IPS DF 6.9 (cell line): ENCODE data around the gene OTOF.

ENCODE experiments used
- DNase-seq: peaks from one replicate; pipeline ENCODE4 v3.0.0-alpha.2; 2013; ENCODE audit warnings: low read depth, low spot score
- H3K27ac ChIP-seq: one replicate; pipeline ENCODE4 v1.5.1; 2013; ENCODE audit warnings: low read length, control low read depth
- H3K27me3 ChIP-seq: 2 replicates; pipeline ENCODE4 v1.6.1; 2013; ENCODE audit warnings: mild to moderate bottlenecking, low read length; ENCODE audit not compliant: control insufficient read depth, insufficient read depth
- H3K36me3 ChIP-seq: 2 replicates; pipeline ENCODE4 v1.6.1; 2013; ENCODE audit warnings: low read length; ENCODE audit not compliant: control insufficient read depth, insufficient read depth
- H3K4me1 ChIP-seq: 2 replicates; pipeline ENCODE4 v1.6.1; 2013; ENCODE audit warnings: low read length; ENCODE audit not compliant: control insufficient read depth, insufficient read depth
- H3K4me3 ChIP-seq: 2 replicates; pipeline ENCODE4 v1.5.1; 2013; ENCODE audit warnings: mild to moderate bottlenecking, low read length
- H3K9me3 ChIP-seq: 2 replicates; pipeline ENCODE4 v1.6.1; 2013; ENCODE audit warnings: low read length, inconsistent platforms; ENCODE audit not compliant: control insufficient read depth, insufficient read depth
- WGBS: extraction: QIAGEN DNeasy Blood & Tissue Kit; methylation state at CpG from one replicate; pipeline ENCODE4 v1.1.7; 2013; ENCODE audit warnings: mixed read lengths, missing lambda C conversion rate; ENCODE audit not compliant: insufficient read length, insufficient coverage; 5-methylcytosine and 5-hydroxymethylcytosine counted together

The OTOF gene

DNA sequence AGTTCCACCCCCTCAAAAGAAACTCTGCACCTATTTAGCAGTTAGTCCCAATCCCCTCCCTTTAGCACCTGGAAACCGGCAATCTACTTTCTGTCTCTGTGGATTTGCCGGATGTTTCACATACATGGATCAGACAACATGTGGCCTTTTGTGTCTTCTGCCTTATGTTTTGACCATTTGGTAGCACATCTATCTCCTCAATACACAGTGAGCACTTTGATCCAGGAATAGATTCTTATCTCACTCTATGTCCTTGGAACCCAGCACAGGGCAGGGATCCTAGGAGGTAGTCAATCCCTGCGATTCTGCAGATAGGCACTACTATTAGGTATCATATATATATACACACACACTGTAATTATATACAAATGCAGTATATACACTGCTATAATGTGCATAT is 3.8 kb upstream of the OTOF start:
- WGBS = no CpG with 5 or more reads among the region's 3 CpGs
- no peaks in the 10 kb centered on the region for H3K27me3 ChIP-seq
- no peak for DNase-seq
- H3K4me3 ChIP-seq = no peak overlapping the region
- no peak overlapping the region for H3K27ac ChIP-seq
- H3K9me3 ChIP-seq = no peaks in the 10 kb centered on the region
- no peaks in the 10 kb centered on the region; the same call in 1 of the 2 replicates for H3K36me3 ChIP-seq
- peaks cover 2% of the 10 kb centered on the region; the same call in 1 of the 2 replicates for H3K4me1 ChIP-seq

DNA sequence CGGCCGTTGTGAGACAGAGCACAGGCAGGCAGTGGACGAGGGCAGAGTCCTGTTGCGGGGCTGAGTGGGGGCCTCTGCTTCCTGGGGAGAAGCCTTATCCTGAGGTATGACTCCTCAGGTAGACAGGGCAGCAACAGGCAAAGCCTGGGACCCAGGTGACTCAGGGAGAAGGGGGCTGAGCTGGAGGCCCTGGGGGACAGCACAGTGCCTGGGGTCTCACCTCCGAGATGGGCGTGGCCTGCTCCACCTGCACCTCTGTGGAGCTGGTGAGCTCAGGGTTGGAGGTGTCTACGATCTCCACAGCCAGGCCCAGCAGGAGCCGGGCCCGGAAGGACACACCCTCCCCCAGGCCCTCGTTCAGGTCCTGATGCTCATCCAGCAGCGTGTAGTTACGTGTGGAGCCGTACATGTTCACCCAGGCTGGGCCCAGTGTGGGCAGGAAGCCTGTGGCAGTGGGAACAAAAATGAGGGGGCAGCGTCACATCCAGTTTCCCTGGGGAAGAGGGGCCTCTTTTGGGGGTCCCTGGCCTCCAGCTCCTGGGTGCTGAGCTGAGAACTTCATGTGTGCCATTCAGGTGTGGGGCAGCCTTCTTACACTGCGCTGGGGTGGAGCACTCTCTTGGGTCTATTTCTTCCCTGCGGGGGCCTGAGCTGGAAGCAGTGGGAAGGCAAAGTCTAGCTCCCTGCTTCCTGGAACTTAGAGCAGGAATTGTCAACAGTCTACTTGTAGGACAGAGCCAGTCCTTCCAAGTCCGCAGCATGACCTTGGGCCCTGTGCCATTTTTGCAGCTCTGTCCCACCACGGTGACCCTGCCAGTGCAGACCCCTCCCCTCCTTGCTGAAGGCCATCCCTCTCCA is 2.9 kb upstream of the OTOF start:
- DNase-seq = no peak
- WGBS = no CpG with 5 or more reads among the region's 18 CpGs
- Histone ChIP-seq H3K27ac (no peak overlapping the region), H3K36me3 (no peaks in the 10 kb centered on the region; the same call in 1 of the 2 replicates), H3K9me3 (no peaks in the 10 kb centered on the region), H3K27me3 (no peaks in the 10 kb centered on the region), H3K4me1 (peaks cover 2% of the 10 kb centered on the region; the same call in 1 of the 2 replicates), H3K4me3 (no peak overlapping the region)

DNA sequence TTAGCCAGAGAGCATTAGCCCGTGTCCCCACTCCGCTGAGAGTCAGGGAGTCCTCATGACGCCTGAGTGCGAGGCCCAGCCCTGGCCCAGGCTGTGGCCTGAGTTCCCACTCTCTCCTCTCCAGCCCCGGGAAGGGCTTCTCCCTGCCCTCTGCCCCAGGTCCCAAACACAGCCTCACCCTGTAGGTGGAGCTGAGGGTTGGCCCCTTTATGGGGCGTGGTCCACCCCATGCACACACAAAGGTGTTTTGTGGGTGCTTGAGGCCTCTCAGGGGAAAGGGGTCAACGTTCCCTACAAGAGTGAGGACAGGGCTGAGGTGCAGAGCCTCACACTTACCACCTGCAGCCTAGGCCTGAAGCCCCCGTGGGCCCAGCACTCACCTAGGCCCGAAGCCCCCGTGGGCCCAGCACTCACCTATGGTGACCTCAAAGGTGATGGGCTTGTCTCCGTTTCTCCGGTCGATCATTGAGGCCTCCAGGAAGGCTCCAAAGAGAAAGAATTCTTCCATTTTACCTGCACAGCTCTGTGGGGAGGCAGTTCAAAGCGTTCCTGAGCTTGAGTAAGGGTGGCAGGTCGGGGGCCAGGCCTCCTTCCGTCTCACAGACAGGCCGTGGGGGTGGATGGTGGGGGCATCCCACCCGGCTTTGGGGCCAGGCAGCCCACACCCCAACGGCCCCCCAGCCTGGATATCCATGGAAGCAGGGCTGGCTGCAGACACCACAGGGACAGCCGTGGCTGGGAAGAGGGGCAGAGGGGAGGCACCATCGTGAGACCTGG is 2.1 kb upstream of the OTOF start:
- DNase-seq = no peak
- no peaks in the 10 kb centered on the region for H3K9me3 ChIP-seq
- H3K36me3 ChIP-seq = no peaks in the 10 kb centered on the region; the same call in 1 of the 2 replicates
- no peaks in the 10 kb centered on the region for H3K27me3 ChIP-seq
- no peak overlapping the region for H3K4me3 ChIP-seq
- H3K27ac ChIP-seq = no peak overlapping the region
- H3K4me1 ChIP-seq = peaks cover 2% of the 10 kb centered on the region; the same call in 1 of the 2 replicates
- no CpG with 5 or more reads among the region's 21 CpGs for WGBS

DNA sequence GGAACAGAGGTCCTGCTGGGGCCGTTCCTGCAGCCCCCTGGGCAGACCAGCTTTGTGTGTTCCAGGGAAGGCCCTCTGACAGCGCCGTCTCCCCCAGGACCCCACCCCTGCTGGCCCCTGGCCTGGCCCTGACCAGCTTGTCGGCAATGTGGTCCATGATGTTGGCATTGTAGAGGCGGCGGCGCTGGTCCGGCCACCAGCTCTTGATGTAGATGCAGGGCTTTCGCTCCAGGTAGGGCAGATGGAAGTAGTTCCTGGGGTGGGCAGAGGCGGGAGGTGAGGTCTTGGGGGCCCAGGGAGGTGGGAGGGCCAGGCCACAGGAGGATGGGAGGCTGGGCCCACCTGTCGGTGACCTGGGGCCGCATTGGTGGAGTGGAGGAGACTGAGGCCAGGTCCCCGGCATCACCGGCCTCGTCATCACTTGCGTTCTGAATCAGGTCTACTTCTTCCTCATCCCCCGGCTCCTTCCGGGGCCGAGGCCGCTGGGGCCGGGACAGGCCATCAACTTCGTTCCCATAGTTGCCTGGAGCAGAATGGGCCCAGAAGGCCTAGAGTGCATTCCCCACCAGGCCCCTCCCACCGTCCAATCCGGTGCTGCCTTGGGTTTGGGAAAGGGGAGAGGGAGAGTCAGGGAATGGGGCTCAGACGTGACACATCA is 1.3 kb upstream of the OTOF start:
- H3K9me3 ChIP-seq = no peaks in the 10 kb centered on the region
- no peak overlapping the region for H3K27ac ChIP-seq
- no peaks in the 10 kb centered on the region; the same call in 1 of the 2 replicates for H3K36me3 ChIP-seq
- no peaks in the 10 kb centered on the region for H3K27me3 ChIP-seq
- H3K4me1 ChIP-seq = peaks cover 2% of the 10 kb centered on the region; the same call in 1 of the 2 replicates
- no peak for DNase-seq
- no peak overlapping the region for H3K4me3 ChIP-seq
- WGBS = no CpG with 5 or more reads among the region's 25 CpGs

DNA sequence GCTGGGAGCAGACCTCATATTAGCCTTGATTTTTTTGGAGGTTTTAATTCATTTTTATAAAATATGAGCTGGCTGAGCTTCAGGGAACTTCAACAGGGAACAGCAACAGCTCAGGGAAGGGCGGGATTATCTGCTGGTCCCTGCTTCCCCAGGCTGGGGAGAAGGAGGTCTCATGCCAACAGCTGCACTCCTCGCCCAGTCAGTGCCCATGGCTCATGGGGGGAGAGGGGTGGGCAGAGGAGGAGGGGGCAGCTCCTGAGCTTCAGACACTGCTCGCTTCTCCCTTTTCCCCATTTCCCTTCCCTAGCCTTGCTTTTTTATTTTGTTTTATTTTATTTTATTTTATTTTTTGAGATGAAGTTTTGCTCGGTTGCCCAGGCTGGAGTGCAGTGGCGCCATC is 442 bp upstream of the OTOF start:
- no peak for DNase-seq
- no peaks in the 10 kb centered on the region for H3K9me3 ChIP-seq
- H3K4me3 ChIP-seq = no peak overlapping the region
- no peaks in the 10 kb centered on the region for H3K27me3 ChIP-seq
- peaks cover 2% of the 10 kb centered on the region; the same call in 1 of the 2 replicates for H3K4me1 ChIP-seq
- no peaks in the 10 kb centered on the region; the same call in 1 of the 2 replicates for H3K36me3 ChIP-seq
- H3K27ac ChIP-seq = no peak overlapping the region
- no CpG with 5 or more reads among the region's 5 CpGs for WGBS

DNA sequence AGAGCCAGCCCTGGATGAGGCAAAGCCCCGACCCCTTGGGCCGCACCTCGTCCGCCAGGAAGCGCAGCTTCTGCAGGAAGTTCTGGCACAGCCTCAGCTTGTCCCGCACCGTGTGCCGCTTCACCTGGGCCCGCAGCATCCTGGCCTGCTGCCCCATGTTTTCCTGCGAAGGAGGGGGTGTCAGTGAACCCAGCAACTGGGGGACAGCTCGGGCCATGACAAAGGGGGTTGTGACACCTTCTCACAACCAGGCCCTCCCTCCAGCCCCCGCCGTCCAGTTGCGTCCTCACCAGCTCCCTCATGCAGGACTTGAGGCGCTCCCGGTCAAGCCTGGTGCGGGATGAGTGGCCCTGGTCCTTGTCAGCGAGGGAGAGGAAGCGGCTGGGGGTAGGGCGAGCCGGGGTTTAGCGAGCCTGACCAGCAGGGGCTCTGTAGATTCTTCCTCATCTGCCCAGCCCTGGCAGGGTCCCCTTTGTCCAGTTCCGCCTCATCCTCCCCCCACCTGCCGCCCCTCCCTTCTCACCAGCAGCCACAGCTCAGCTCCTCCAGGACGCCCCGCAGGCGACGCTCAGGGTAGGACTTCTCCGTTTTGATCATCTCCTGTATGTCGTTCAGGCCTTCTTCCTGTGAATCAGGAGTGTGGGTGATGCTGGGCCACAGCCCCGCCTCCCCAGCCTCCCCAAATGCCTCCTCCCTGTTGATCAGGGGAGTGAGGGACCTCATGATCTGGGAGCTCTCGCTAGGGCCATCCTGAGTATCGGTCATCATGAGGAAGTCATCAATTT is 606 bp downstream of the OTOF start:
- Histone ChIP-seq H3K27ac (no peak overlapping the region), H3K4me3 (no peak overlapping the region), H3K36me3 (no peaks in the 10 kb centered on the region; the same call in 1 of the 2 replicates), H3K27me3 (no peaks in the 10 kb centered on the region), H3K9me3 (no peaks in the 10 kb centered on the region), H3K4me1 (peaks cover 2% of the 10 kb centered on the region; the same call in 1 of the 2 replicates)
- WGBS = no CpG with 5 or more reads among the region's 33 CpGs
- DNase-seq = no peak

DNA sequence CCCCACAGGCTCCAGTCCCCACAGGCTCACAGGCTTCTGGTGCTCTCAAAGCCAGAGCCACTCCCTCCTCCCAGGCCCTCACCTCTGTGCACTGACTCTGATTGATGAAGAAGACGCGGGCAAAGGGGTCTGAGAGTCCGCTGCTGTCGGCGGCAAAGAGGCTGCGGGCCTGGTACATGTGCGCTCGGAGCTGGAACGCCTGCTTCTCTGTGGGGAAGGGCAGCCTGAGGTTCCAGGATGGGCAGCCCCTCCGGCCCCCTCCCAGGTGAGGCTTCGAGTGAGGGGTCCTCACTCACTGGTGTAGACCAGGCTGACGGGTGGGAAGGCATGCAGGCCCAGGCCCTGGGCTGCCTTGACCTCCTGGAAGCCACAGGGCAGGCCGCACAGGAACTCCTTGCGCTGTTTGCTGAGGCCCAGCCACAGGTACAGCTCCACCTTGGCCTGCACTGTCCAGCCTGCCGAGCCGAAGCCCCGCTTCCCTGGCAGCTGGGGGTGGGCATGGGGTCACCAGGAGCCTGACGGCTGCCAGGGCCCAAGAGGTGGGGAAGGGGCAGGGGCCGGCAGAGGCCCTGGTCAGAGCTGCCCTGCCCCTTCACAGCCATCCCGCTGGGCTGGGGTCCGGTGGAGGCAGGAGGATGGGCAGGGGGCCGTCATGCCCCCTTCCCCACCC is 2.0 kb downstream of the OTOF start:
- H3K9me3 ChIP-seq = no peaks in the 10 kb centered on the region
- no peak for DNase-seq
- WGBS = no CpG with 5 or more reads among the region's 22 CpGs

DNA sequence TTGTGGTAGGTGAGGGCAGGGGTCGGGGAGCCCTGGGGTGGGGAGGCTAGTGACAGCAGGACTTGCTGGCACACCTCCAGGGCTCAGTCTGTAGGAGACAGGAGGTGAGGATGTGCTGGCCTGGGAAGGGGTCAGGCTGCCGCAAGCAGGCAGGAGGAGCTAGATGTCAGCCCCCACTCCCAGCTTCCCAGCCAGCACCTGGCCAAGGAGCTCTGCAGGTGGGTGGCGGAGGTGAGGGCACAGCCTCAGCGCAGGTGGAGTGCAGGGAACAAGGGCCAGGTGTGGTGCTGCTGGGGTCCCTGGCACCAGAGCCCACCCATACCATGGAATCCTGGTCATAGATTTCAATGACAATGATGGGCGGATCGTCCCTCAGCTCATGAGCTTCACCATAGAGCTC is 2.9 kb downstream of the OTOF start:
- no peaks in the 10 kb centered on the region for H3K9me3 ChIP-seq
- H3K4me1 ChIP-seq = peaks cover 4% of the 10 kb centered on the region
- H3K4me3 ChIP-seq = no peak overlapping the region
- H3K27ac ChIP-seq = no peak overlapping the region
- no peaks in the 10 kb centered on the region; the same call in 1 of the 2 replicates for H3K36me3 ChIP-seq
- no CpG with 5 or more reads among the region's 6 CpGs for WGBS
- DNase-seq = no peak
- H3K27me3 ChIP-seq = no peaks in the 10 kb centered on the region

More for the DNA sequence above, 2.0 kb downstream of the OTOF start:
- Histone ChIP-seq H3K4me1 (peaks cover 4% of the 10 kb centered on the region), H3K27ac (no peak overlapping the region), H3K4me3 (no peak overlapping the region), H3K27me3 (no peaks in the 10 kb centered on the region), H3K36me3 (no peaks in the 10 kb centered on the region; the same call in 1 of the 2 replicates)

DNA sequence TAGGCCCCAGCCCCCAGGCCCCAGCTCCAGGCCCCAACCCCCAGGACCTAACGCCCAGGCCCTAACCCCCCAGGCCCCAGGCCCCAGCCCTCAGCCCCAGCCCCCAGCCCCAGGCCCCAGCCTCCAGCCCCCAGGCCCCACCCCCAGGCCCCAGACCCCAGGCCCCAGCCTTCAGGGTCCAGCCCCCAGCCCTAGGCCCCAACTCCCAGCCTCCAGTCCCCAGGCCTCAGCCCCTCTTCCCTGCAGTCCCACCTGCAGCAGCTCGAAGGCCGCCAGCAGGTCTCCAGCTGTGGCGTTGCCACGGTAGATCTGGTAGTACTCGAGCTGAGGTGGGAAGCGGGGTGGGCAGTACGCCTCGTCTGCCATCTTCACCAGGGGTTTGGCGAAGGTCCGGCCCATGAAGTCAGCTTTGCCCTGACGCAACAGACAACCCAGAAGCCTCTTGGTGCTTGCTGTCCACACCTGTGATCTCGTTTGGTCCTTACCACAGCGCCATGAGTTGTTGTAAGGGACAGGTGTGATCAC is 3.6 kb downstream of the OTOF start:
- Histone ChIP-seq H3K4me3 (no peak overlapping the region), H3K36me3 (no peaks in the 10 kb centered on the region), H3K4me1 (peaks cover 4% of the 10 kb centered on the region), H3K27me3 (no peaks in the 10 kb centered on the region), H3K27ac (no peak overlapping the region), H3K9me3 (no peaks in the 10 kb centered on the region)
- no CpG with 5 or more reads among the region's 14 CpGs for WGBS
- DNase-seq = no peak
